ENCODE results near the gene UBL4B.
A peak's percentile ranks its signal among the peaks of the same experiment; 100 is the strongest.

UBL4B gene

DNA sequence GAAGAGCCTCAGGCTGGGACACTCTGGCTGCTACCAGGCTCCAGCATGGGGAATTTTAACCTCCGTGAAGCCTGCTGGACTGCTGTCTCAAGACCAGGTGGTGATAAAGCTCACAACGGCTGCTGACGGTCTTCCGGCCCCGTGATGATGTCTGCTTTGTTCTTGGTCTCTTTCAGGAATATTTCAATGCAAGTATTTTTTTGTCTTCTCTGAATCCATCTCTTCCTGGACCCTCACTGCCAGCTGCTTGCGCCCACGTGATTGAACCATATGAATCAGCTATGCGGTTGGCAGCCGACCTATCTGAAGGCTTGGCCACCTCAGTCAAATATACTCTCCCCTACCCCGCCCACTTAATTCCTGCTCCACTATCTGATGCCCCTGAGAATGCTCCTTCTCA is 23.4 kb downstream of the UBL4B start:
- TF ChIP-seq, protein P1, sequence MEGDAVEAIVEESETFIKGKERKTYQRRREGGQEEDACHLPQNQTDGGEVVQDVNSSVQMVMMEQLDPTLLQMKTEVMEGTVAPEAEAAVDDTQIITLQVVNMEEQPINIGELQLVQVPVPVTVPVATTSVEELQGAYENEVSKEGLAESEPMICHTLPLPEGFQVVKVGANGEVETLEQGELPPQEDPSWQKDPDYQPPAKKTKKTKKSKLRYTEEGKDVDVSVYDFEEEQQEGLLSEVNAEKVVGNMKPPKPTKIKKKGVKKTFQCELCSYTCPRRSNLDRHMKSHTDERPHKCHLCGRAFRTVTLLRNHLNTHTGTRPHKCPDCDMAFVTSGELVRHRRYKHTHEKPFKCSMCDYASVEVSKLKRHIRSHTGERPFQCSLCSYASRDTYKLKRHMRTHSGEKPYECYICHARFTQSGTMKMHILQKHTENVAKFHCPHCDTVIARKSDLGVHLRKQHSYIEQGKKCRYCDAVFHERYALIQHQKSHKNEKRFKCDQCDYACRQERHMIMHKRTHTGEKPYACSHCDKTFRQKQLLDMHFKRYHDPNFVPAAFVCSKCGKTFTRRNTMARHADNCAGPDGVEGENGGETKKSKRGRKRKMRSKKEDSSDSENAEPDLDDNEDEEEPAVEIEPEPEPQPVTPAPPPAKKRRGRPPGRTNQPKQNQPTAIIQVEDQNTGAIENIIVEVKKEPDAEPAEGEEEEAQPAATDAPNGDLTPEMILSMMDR (IDR thresholded peaks at IDR 0.05; ENCODE audit: insufficient read depth, low read depth, low read length, missing control alignments) = no peak
- no peak overlapping the region for H3K4me3 ChIP-seq (ENCODE audit: low read depth, low read length)
- DNase-seq (ENCODE audit: low read depth) = no peak

DNA sequence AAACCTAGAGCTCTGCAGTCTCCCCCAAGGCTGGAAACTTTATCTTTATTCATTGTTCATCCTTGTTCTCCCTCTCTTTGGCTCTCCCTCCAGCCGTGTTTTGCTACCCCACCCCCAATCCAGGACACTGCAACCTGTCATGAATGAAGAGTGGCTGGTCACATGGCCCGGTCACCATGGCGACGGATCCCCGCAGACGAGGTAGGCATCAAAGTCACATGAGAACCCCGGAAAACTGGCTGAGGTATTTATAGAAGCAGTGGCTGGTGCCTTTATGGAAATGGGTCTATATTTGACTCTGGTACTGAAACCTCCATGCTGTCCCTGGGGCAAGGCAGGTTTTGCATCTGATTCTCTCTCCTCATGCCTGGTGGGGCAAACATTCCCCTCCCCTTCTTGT is 24.7 kb downstream of the UBL4B start:
- TF ChIP-seq, protein P1 (IDR thresholded peaks at IDR 0.05; ENCODE audit: insufficient read depth, low read depth, low read length, missing control alignments) = no peak
- DNase-seq (ENCODE audit: low read depth) = peak; percentile 22
- no peak overlapping the region for H3K4me3 ChIP-seq (ENCODE audit: low read depth, low read length)

DNA sequence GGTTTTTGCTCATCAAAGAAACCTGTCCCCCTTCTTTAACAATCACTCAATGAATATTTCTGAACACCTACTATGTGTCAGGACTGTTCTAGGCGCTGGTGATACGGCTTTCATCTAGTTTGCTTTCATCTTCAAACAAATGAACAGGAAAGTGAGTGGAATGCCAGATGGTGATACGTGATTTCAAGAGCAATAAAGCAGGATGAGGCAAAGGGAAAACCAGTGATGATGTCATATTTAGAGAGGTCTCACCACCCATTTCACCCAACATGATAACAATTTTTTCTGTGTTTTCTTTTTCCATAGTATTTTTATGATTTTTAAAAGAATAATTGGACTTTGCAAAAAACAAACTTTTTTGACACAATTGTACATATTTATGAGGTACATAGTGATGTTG is 26.7 kb downstream of the UBL4B start:
- H3K4me3 ChIP-seq (ENCODE audit: low read depth, low read length) = no peak overlapping the region
- TF ChIP-seq, protein P1 (IDR thresholded peaks at IDR 0.05; ENCODE audit: insufficient read depth, low read depth, low read length, missing control alignments) = no peak
- no peak for DNase-seq (ENCODE audit: low read depth)

- TF ChIP-seq, protein P1 (IDR thresholded peaks at IDR 0.05; ENCODE audit: insufficient read depth, low read depth, low read length, missing control alignments) = no peak
- no peak for DNase-seq (ENCODE audit: low read depth)
- H3K4me3 ChIP-seq (ENCODE audit: low read depth, low read length) = no peak overlapping the region
These were observed 32.1 kb downstream of the UBL4B start for GRCh38 chr1:110144366-110144765.

DNA sequence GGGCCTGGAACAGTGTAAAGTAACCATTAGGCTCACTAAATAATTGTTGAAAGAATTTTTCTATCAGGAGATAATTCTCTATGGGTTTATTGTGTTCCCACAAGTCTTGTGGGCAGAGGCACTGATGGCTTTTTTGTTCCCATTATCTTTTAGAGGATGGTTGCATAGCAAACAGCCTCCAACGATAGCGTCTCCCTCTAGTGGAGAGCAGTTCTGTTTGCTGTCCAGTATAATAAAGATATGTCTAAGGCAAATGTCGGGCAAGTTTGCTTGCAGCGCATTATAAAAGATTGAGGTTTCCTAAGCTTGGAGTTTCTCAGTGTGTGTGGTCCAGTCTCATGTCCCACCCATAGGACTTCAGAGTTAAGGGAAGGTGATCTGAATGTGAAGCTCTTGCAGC is 36.7 kb downstream of the UBL4B start:
- H3K4me3 ChIP-seq (ENCODE audit: low read depth, low read length) = no peak overlapping the region
- DNase-seq (ENCODE audit: low read depth) = peak; percentile 2
- TF ChIP-seq, protein P1 (IDR thresholded peaks at IDR 0.05; ENCODE audit: insufficient read depth, low read depth, low read length, missing control alignments) = peak; percentile 8

- DNase-seq (ENCODE audit: low read depth) = peak; percentile 20
- TF ChIP-seq, protein P1 (IDR thresholded peaks at IDR 0.05; ENCODE audit: insufficient read depth, low read depth, low read length, missing control alignments) = no peak
- no peak within 1 kb of the TSS for H3K4me3 ChIP-seq (ENCODE audit: low read depth, low read length)
These were observed 38.3 kb downstream of the UBL4B start, which contains the start of gene SLC6A17 for GRCh38 chr1:110150330-110151174. Gene SLC6A17 (plus strand): TSS chr1:110150494. CDS start chr1:110166930, 16,436 bp downstream.
